ENCODE measurements around the gene CRABP1.

Gene CRABP1

DNA sequence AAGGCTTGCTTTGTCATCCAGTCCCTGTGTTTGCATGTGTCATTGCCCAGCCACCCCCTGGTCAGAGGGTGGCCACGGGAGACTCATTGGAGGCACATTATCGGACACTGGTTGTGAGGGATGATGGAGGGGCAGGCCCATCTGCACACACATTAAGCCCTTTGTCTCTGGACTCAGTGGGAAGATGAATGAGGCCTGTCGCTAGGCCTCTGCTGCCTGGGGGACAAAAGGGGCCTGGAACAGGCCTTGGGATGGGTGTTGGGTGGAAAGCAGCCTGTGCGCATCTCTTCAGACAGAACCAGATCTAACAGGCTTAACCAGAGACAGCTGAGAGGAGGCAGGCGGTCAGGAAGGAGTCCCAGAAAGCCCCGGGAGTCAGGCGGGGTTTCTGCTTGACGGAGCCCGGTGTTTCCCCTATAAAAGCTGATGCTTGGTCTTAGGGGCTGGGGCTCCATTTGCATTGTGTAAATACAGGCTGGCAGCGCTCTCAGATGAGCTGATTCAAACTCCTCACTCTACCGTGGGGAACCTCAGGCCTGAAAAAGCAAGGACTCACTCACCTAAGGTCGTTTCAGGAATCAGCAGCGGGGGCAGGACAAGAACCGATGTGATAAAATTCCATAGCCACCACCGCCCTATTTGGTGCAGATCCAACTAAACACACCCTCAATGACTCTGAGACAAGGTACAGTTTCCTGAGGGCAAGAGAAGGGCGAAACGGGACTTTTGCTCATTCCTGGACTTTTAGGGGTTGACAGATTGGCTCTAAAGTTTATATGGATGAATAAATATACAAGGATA, 23.7 kb upstream of the CRABP1 start:
- in situ Hi-C loops (cut with MboI; ENCODE audit: low pct_unique_long_range_greater_than_20kb, low sequenced_read_pairs, unreplicated experiment): no loop called here
- no peak for TF ChIP-seq CTCF (IDR thresholded peaks at IDR 0.05; ENCODE audit: extremely low read depth, insufficient read depth, missing control alignments)
- DNase-seq (ENCODE audit: low spot score): peak; percentile 51

GRCh38 chr15:78317145-78317836, 22.9 kb upstream of the CRABP1 start:
- no peak for DNase-seq (ENCODE audit: low spot score)
- TF ChIP-seq CTCF (IDR thresholded peaks at IDR 0.05; ENCODE audit: extremely low read depth, insufficient read depth, missing control alignments): no peak

GRCh38 chr15:78319588-78319987, 20.6 kb upstream of the CRABP1 start:
- no peak for TF ChIP-seq CTCF (IDR thresholded peaks at IDR 0.05; ENCODE audit: extremely low read depth, insufficient read depth, missing control alignments)
- DNase-seq (ENCODE audit: low spot score): no peak
- in situ Hi-C loops (cut with MboI; ENCODE audit: low pct_unique_long_range_greater_than_20kb, low sequenced_read_pairs, unreplicated experiment): no loop called here

More at GRCh38 chr15:78317145-78317836, 22.9 kb upstream of the CRABP1 start:
- in situ Hi-C loops (cut with MboI; ENCODE audit: low pct_unique_long_range_greater_than_20kb, low sequenced_read_pairs, unreplicated experiment): no loop called here

GRCh38 chr15:78320183-78320582, 20.0 kb upstream of the CRABP1 start:
- TF ChIP-seq CTCF (IDR thresholded peaks at IDR 0.05; ENCODE audit: extremely low read depth, insufficient read depth, missing control alignments): no peak
- in situ Hi-C loops (cut with MboI; ENCODE audit: low pct_unique_long_range_greater_than_20kb, low sequenced_read_pairs, unreplicated experiment): no loop called here

GRCh38 chr15:78321041-78321570, 19.0 kb upstream of the CRABP1 start:
- in situ Hi-C loops (cut with MboI; ENCODE audit: low pct_unique_long_range_greater_than_20kb, low sequenced_read_pairs, unreplicated experiment): no loop called here
- TF ChIP-seq CTCF (IDR thresholded peaks at IDR 0.05; ENCODE audit: extremely low read depth, insufficient read depth, missing control alignments): no peak
- no peak for DNase-seq (ENCODE audit: low spot score)

More at GRCh38 chr15:78320183-78320582, 20.0 kb upstream of the CRABP1 start:
- DNase-seq (ENCODE audit: low spot score): no peak

DNA sequence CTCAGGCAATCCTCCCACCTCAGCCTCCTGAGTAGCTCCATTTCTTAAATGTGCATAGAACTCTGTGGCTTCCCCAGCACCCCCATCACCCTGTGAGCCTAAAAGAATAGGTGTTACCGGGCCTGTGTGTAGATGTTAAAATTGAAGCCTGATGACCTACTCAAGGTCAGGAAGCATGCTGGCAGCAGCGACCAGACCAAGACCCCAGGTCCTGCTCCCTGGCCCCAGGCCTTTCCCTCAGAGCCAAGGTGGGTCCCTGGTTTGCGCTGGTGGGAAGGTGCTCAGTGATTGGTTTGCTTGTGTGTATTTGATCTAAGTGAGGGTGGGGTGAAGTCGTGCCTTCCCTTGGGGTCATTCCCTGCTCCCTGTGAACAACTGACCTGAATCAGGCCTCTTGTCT, 18.4 kb upstream of the CRABP1 start:
- TF ChIP-seq CTCF (IDR thresholded peaks at IDR 0.05; ENCODE audit: extremely low read depth, insufficient read depth, missing control alignments): no peak
- DNase-seq (ENCODE audit: low spot score): no peak
- in situ Hi-C loops (cut with MboI; ENCODE audit: low pct_unique_long_range_greater_than_20kb, low sequenced_read_pairs, unreplicated experiment): no loop called here
